Measurements from ENCODE around the gene RPS19BP1. TPM values are rescaled to one million over a fixed set of nuclear protein-coding genes. Genes with fewer than 3 reads are reported as not detected.

RPS19BP1 gene
- total and polyA plus RNA-seq, 2 of the 8 experiments (the other 6 are each of a cell fraction or from before 2014, with no cell fraction given) = 77.9 to 97.9 TPM

DNA sequence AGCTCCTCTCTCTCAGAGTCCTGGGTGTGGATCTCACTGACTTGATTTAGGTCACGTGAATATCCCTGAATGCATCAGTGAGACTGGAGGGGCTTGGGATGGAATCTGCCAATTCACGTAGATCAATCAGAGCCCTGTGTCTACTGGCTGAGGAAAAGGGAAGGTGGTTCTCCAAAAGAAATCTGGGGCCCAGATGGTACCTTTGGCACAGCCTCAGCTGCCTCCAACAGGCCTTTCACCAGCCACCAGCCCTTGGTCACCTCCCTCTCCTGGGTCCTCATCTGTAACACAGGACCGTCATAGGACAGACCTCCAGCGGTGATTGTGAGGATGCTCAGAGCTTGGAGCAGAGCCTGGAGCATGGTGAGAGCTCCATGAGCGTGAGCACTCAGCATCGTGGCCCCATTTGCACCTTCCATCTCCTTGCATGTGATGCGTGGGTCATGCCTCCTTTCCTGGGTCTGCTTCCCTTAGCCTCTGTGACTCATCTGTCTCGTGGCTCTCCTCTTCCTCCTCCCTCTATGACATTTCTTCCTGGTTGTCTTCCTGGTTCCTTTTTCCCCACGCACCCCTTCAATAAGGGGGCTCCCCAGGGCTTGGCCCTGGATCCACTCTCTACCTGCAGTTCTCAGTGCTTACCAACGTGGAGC is 38.0 kb downstream of the RPS19BP1 start:
- peaks cover 0 to 6% (median 4%) of the 10 kb centered on the region in 4 experiments; a peak in 4 of 7 replicates for H3K4me1 ChIP-seq (replicated peaks in 1 of 4; ENCODE audit: control insufficient read depth in 3 of 4, insufficient read depth in 4 of 4, low read length in 3 of 4)
- H3K4ac ChIP-seq (replicated peaks; ENCODE audit: insufficient read length, low read depth, low read length) = no peak overlapping the region
- 0 out of 2 replicates have a peak overlapping the region, but pooled peaks have one; percentile 17 for H2AK5ac ChIP-seq (ENCODE audit: low read depth, low read length)
- no peak overlapping the region for H3K4me3 ChIP-seq (ENCODE audit: extremely low read depth in 1 of 4, insufficient read depth in 2 of 4, low read depth in 3 of 4, low read length in 4 of 4)
- DNase-seq (ENCODE audit: low read depth in 1 of 2, low spot score in 2 of 2) = no peak
- no peak overlapping the region for H2AFZ ChIP-seq (ENCODE audit: low read length)
- H3K9me3 ChIP-seq (ENCODE audit: insufficient read depth in 2 of 2, low read depth in 1 of 2, low read length in 1 of 2) = no peaks in the 10 kb centered on the region
- H3K18ac ChIP-seq (ENCODE audit: extremely low read depth, low read length) = no peak overlapping the region
- no peaks in the 10 kb centered on the region for H3K79me2 ChIP-seq (ENCODE audit: control insufficient read depth in 1 of 2, insufficient read depth in 2 of 2, low read length in 2 of 2)
- H4K5ac ChIP-seq (ENCODE audit: insufficient read length, low read depth, low read length) = no peak overlapping the region
- no peak overlapping the region for H4K91ac ChIP-seq (replicated peaks; ENCODE audit: insufficient read length, low read length)
- WGBS, 2 experiments (ENCODE audit: extremely low coverage in 1 of 2, insufficient coverage in 1 of 2, insufficient read length in 1 of 2, insufficient replicate concordance in 2 of 2, low coverage in 1 of 2, low lambda C conversion rate in 2 of 2, missing lambda C conversion rate in 1 of 2) = 85% methylated on average over 10 of the region's 10 CpGs; no CpG with 5 or more reads in 1 of the 2 experiments
- no peak overlapping the region for H3K27ac ChIP-seq (ENCODE audit: low read depth, low read length)
- peaks cover 0 to 35% (median 9%) of the 10 kb centered on the region in 4 experiments; a peak in 5 of 7 replicates for H3K27me3 ChIP-seq (replicated peaks in 1 of 4; ENCODE audit: control insufficient read depth in 3 of 4, extremely low read depth in 1 of 4, insufficient read depth in 3 of 4, low read length in 3 of 4)
- H2BK120ac ChIP-seq (replicated peaks; ENCODE audit: low read depth, low read length) = no peak overlapping the region
- no peaks in the 10 kb centered on the region for H3K79me1 ChIP-seq (ENCODE audit: low read depth, low read length)
- H3K23me2 ChIP-seq (ENCODE audit: low read depth, low read length) = no peaks in the 10 kb centered on the region
- H3K4me2 ChIP-seq (ENCODE audit: insufficient read depth in 1 of 2, low read depth in 2 of 2, low read length in 2 of 2) = no peak overlapping the region
- no peak overlapping the region for H2BK12ac ChIP-seq (ENCODE audit: low read depth, low read length)
- FAIRE-seq = no peak
- no peak overlapping the region for H3K56ac ChIP-seq (replicated peaks; ENCODE audit: insufficient read length, low read depth, low read length)
- no peak overlapping the region for H3K9ac ChIP-seq (replicated peaks in 1 of 4; ENCODE audit: extremely low read depth in 1 of 4, low read depth in 3 of 4, low read length in 3 of 4)
- H4K20me1 ChIP-seq (replicated peaks in 1 of 2; ENCODE audit: control insufficient read depth in 1 of 2, insufficient read depth in 2 of 2, low read length in 2 of 2) = peaks cover 0 to 4% of the 10 kb centered on the region in 2 experiments
- H4K8ac ChIP-seq (ENCODE audit: extremely low read depth, insufficient read depth, low read length) = no peak overlapping the region
- ChIA-PET POLR2A (ENCODE audit: partially characterized antibody) (interaction anchor here (1.7 to 7.0 kb wide), 4 partner anchors 28 to 176 kb away, joined by 3 to 83 read pairs (median 10); partner anchors contain the start of genes ATF4 and RPL3), CTCF (ENCODE audit: partially characterized antibody) (interaction anchor here (0.6 to 19.7 kb wide), 32 partner anchors 8 to 496 kb away, joined by 3 to 361 read pairs (median 5); partner anchors contain the start of genes ATF4, MIEF1 and RPS19BP1)
- H3K36me3 ChIP-seq (ENCODE audit: control insufficient read depth in 2 of 4, insufficient read depth in 4 of 4, low read length in 3 of 4) = no peaks in the 10 kb centered on the region
- no peak overlapping the region for H3K14ac ChIP-seq (ENCODE audit: insufficient read length)
- no peak overlapping the region for H2BK15ac ChIP-seq (ENCODE audit: low read length)
- H2BK20ac ChIP-seq (ENCODE audit: low read length) = no peak overlapping the region
- H2BK5ac ChIP-seq (ENCODE audit: low read depth, low read length) = no peak overlapping the region
- H3K23ac ChIP-seq (ENCODE audit: insufficient read length) = no peak overlapping the region
- TF ChIP-seq TAF7 (optimal IDR thresholded peaks at IDR 0.05; ENCODE audit: borderline replicate concordance, low read depth, low read length) = no peak
- no peak for TF ChIP-seq BCL11A (IDR thresholded peaks at IDR 0.05; ENCODE audit: low read depth in 2 of 2, low read length in 2 of 2)
- TF ChIP-seq SRF (IDR thresholded peaks at IDR 0.05; ENCODE audit: low read depth, low read length) = no peak
- TF ChIP-seq FOSL1 (IDR thresholded peaks at IDR 0.05; ENCODE audit: insufficient read depth, low read depth, low read length) = no peak
- no peak for TF ChIP-seq JUND (IDR thresholded peaks at IDR 0.05; ENCODE audit: low read length)
- TF ChIP-seq JUN (IDR thresholded peaks at IDR 0.05; ENCODE audit: low read depth, low read length) = no peak
- no peak for TF ChIP-seq GABPA (IDR thresholded peaks at IDR 0.05; ENCODE audit: borderline replicate concordance, insufficient read depth, low read length)
- no peak for TF ChIP-seq RBBP5 (IDR thresholded peaks at IDR 0.05; ENCODE audit: borderline replicate concordance, low read depth, low read length)
- no peak for TF ChIP-seq KDM1A (IDR thresholded peaks at IDR 0.05; ENCODE audit: borderline replicate concordance, low read length)
- no peak for TF ChIP-seq E2F6 (IDR thresholded peaks at IDR 0.05)
- TF ChIP-seq TCF12 (IDR thresholded peaks at IDR 0.05; ENCODE audit: low read depth, low read length) = no peak
- no peak for TF ChIP-seq CEBPB (IDR thresholded peaks at IDR 0.05; ENCODE audit: low read depth, low read length)
- no peak for TF ChIP-seq TAF1 (IDR thresholded peaks at IDR 0.05; ENCODE audit: low read depth, low read length)
